ENCODE results near the gene CYTH4. TPM values are rescaled to one million over a fixed set of nuclear protein-coding genes. Genes with fewer than 3 reads are reported as not detected.

CYTH4 gene
- total RNA-seq, 2 experiments from 2014 or later, result 20.6 to 28.1 TPM

GRCh38 chr22:37356922-37357321 is 74.6 kb downstream of the CYTH4 start:
- no peak overlapping the region for H3K4me2 ChIP-seq (ENCODE audit: low read length)
- no peak overlapping the region for H2AFZ ChIP-seq (ENCODE audit: low read length)
- BruUV-seq (replicated peaks), result no TSS peak
- H3K4me3 ChIP-seq (ENCODE audit: low read depth, low read length, poor library complexity, severe bottlenecking), result no peak overlapping the region
- no peaks in the 10 kb centered on the region for H4K20me1 ChIP-seq (ENCODE audit: insufficient read depth, low read length)
- no peaks in the 10 kb centered on the region for H3K36me3 ChIP-seq (ENCODE audit: insufficient read depth, low read length)
- H3K4me1 ChIP-seq (ENCODE audit: insufficient read depth, low read length, poor library complexity, severe bottlenecking), result no peaks in the 10 kb centered on the region
- CTCF ChIA-PET (ENCODE audit: unreplicated experiment), result no interaction called here
- intact Hi-C loops (cut with micrococcal nuclease; ENCODE audit: unreplicated experiment), result no loop called here
- H3K9me2 ChIP-seq (ENCODE audit: insufficient read depth, low read length), result no peaks in the 10 kb centered on the region
- TF ChIP-seq CTCF (conservative IDR thresholded peaks at IDR 0.05; ENCODE audit: low read length) (no peak), EZH2phosphoT487 (IDR thresholded peaks at IDR 0.05; ENCODE audit: borderline replicate concordance, low read depth, low read length) (no peak)
- DNase-seq (ENCODE audit: low spot score), result no peak
- no peak overlapping the region for H3K27ac ChIP-seq (ENCODE audit: low read depth, low read length, poor library complexity, severe bottlenecking)
- no peaks in the 10 kb centered on the region for H3K79me2 ChIP-seq (ENCODE audit: insufficient read depth, low read depth, low read length)
- POLR2A ChIA-PET, result no interaction called here
- H3K9me3 ChIP-seq (ENCODE audit: low read length), result no peaks in the 10 kb centered on the region

- Histone ChIP-seq H3K79me2 (ENCODE audit: insufficient read depth, low read depth, low read length) (no peaks in the 10 kb centered on the region), H3K4me1 (ENCODE audit: insufficient read depth, low read length, poor library complexity, severe bottlenecking) (no peaks in the 10 kb centered on the region), H3K36me3 (ENCODE audit: insufficient read depth, low read length) (no peaks in the 10 kb centered on the region), H3K4me2 (ENCODE audit: low read length) (no peak overlapping the region), H3K27ac (ENCODE audit: low read depth, low read length, poor library complexity, severe bottlenecking) (no peak overlapping the region), H4K20me1 (ENCODE audit: insufficient read depth, low read length) (no peaks in the 10 kb centered on the region), H2AFZ (ENCODE audit: low read length) (no peak overlapping the region), H3K4me3 (ENCODE audit: low read depth, low read length, poor library complexity, severe bottlenecking) (no peak overlapping the region), H3K9me2 (ENCODE audit: insufficient read depth, low read length) (no peaks in the 10 kb centered on the region), H3K9me3 (ENCODE audit: low read length) (no peaks in the 10 kb centered on the region)
- DNase-seq (ENCODE audit: low spot score), result no peak
- TF ChIP-seq CTCF (conservative IDR thresholded peaks at IDR 0.05; ENCODE audit: low read length) (no peak), EZH2phosphoT487 (IDR thresholded peaks at IDR 0.05; ENCODE audit: borderline replicate concordance, low read depth, low read length) (no peak)
- BruUV-seq (replicated peaks), result no TSS peak
- intact Hi-C loops (cut with micrococcal nuclease; ENCODE audit: unreplicated experiment), result no loop called here
- POLR2A ChIA-PET, result no interaction called here
- CTCF ChIA-PET (ENCODE audit: unreplicated experiment), result no interaction called here
Measured at GRCh38 chr22:37357446-37358075, 75.3 kb downstream of the CYTH4 start.

GRCh38 chr22:37358386-37358785 is 76.1 kb downstream of the CYTH4 start:
- no TSS peak for BruUV-seq (replicated peaks)
- H2AFZ ChIP-seq (ENCODE audit: low read length), result no peak overlapping the region
- TF ChIP-seq EZH2phosphoT487 (IDR thresholded peaks at IDR 0.05; ENCODE audit: borderline replicate concordance, low read depth, low read length) (no peak), CTCF (conservative IDR thresholded peaks at IDR 0.05; ENCODE audit: low read length) (no peak)
- no peaks in the 10 kb centered on the region for H3K79me2 ChIP-seq (ENCODE audit: insufficient read depth, low read depth, low read length)
- H3K4me3 ChIP-seq (ENCODE audit: low read depth, low read length, poor library complexity, severe bottlenecking), result no peak overlapping the region
- no peaks in the 10 kb centered on the region for H4K20me1 ChIP-seq (ENCODE audit: insufficient read depth, low read length)
- no peaks in the 10 kb centered on the region for H3K4me1 ChIP-seq (ENCODE audit: insufficient read depth, low read length, poor library complexity, severe bottlenecking)
- intact Hi-C loops (cut with micrococcal nuclease; ENCODE audit: unreplicated experiment), result no loop called here
- DNase-seq (ENCODE audit: low spot score), result no peak
- no peaks in the 10 kb centered on the region for H3K9me3 ChIP-seq (ENCODE audit: low read length)
- ChIA-PET POLR2A (no interaction called here), CTCF (ENCODE audit: unreplicated experiment) (no interaction called here)
- no peaks in the 10 kb centered on the region for H3K36me3 ChIP-seq (ENCODE audit: insufficient read depth, low read length)
- no peaks in the 10 kb centered on the region for H3K9me2 ChIP-seq (ENCODE audit: insufficient read depth, low read length)
- no peak overlapping the region for H3K4me2 ChIP-seq (ENCODE audit: low read length)
- no peak overlapping the region for H3K27ac ChIP-seq (ENCODE audit: low read depth, low read length, poor library complexity, severe bottlenecking)

Data from OCI-LY7 (cell line).